ENCODE results near the gene CXCR5.
A peak's percentile ranks its signal among the peaks of the same experiment; 100 is the strongest.

CXCR5 gene

GRCh38 chr11:118911880-118912741 is 28.4 kb downstream of the CXCR5 start (continued):
- TF ChIP-seq ZNF660 (tag by site-specific recombination; IDR thresholded peaks at IDR 0.05) (no peak), BCL11A (tag by site-specific recombination; IDR thresholded peaks at IDR 0.05; ENCODE audit: low read depth) (no peak), ZNF23 (tag by site-specific recombination; IDR thresholded peaks at IDR 0.05; ENCODE audit: borderline replicate concordance) (no peak), OVOL3 (tag by site-specific recombination; IDR thresholded peaks at IDR 0.05) (no peak), TCF7L2 (IDR thresholded peaks at IDR 0.05; ENCODE audit: borderline replicate concordance, low read depth, low read length) (no peak), SP3 (tag by site-specific recombination; IDR thresholded peaks at IDR 0.05) (peak; percentile 55), ZBTB10 (tag by site-specific recombination; IDR thresholded peaks at IDR 0.05) (no peak), ZNF274 (IDR thresholded peaks at IDR 0.05; ENCODE audit: low read length) (no peak), ZNF274 (tag by site-specific recombination; IDR thresholded peaks at IDR 0.05; ENCODE audit: borderline replicate concordance) (no peak), SCRT2 (tag by site-specific recombination; IDR thresholded peaks at IDR 0.05) (no peak), ZNF423 (tag by site-specific recombination; IDR thresholded peaks at IDR 0.05) (no peak), ZNF560 (tag by site-specific recombination; IDR thresholded peaks at IDR 0.05; ENCODE audit: borderline replicate concordance) (no peak), SP2 (tag by site-specific recombination; IDR thresholded peaks at IDR 0.05) (peak; percentile 51), ZNF302 (tag by site-specific recombination; IDR thresholded peaks at IDR 0.05; ENCODE audit: low read depth) (no peak), ZNF701 (tag by site-specific recombination; IDR thresholded peaks at IDR 0.05) (no peak; the same call in 1 of the 2 replicates), ZNF658 (tag by site-specific recombination; IDR thresholded peaks at IDR 0.05) (no peak), MEIS1 (CRISPR knock-in tag; IDR thresholded peaks at IDR 0.05; ENCODE audit: borderline replicate concordance) (no peak), ZNF624 (tag by site-specific recombination; IDR thresholded peaks at IDR 0.05) (no peak), ZSCAN23 (tag by site-specific recombination; IDR thresholded peaks at IDR 0.05) (no peak), ZNF629 (tag by site-specific recombination; IDR thresholded peaks at IDR 0.05) (peak; percentile 60), ZBTB44 (tag by site-specific recombination; IDR thresholded peaks at IDR 0.05) (no peak), ZNF501 (tag by site-specific recombination; IDR thresholded peaks at IDR 0.05) (no peak), TRIM28 (IDR thresholded peaks at IDR 0.05; ENCODE audit: borderline replicate concordance, low read length) (no peak), ZNF571 (tag by site-specific recombination; IDR thresholded peaks at IDR 0.05) (no peak), ZBTB48 (tag by site-specific recombination; IDR thresholded peaks at IDR 0.05) (peak; percentile 43; the same call in 1 of the 2 replicates), ZFP41 (tag by site-specific recombination; IDR thresholded peaks at IDR 0.05; ENCODE audit: borderline replicate concordance) (no peak)
- TF ChIP-seq, protein P1, sequence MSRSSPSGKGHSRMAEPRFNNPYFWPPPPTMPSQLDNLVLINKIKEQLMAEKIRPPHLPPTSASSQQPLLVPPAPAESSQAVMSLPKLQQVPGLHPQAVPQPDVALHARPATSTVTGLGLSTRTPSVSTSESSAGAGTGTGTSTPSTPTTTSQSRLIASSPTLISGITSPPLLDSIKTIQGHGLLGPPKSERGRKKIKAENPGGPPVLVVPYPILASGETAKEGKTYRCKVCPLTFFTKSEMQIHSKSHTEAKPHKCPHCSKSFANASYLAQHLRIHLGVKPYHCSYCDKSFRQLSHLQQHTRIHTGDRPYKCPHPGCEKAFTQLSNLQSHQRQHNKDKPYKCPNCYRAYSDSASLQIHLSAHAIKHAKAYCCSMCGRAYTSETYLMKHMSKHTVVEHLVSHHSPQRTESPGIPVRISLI (tag by site-specific recombination; IDR thresholded peaks at IDR 0.05): no peak
- TF ChIP-seq, protein P2, sequence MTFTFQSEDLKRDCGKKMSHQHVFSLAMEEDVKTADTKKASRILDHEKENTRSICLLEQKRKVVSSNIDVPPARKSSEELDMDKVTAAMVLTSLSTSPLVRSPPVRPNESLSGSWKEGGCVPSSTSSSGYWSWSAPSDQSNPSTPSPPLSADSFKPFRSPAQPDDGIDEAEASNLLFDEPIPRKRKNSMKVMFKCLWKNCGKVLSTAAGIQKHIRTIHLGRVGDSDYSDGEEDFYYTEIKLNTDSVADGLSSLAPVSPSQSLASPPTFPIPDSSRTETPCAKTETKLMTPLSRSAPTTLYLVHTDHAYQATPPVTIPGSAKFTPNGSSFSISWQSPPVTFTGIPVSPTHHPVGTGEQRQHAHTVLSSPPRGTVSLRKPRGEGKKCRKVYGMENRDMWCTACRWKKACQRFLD (tag by site-specific recombination; IDR thresholded peaks at IDR 0.05): no peak
- TF ChIP-seq, protein P3, sequence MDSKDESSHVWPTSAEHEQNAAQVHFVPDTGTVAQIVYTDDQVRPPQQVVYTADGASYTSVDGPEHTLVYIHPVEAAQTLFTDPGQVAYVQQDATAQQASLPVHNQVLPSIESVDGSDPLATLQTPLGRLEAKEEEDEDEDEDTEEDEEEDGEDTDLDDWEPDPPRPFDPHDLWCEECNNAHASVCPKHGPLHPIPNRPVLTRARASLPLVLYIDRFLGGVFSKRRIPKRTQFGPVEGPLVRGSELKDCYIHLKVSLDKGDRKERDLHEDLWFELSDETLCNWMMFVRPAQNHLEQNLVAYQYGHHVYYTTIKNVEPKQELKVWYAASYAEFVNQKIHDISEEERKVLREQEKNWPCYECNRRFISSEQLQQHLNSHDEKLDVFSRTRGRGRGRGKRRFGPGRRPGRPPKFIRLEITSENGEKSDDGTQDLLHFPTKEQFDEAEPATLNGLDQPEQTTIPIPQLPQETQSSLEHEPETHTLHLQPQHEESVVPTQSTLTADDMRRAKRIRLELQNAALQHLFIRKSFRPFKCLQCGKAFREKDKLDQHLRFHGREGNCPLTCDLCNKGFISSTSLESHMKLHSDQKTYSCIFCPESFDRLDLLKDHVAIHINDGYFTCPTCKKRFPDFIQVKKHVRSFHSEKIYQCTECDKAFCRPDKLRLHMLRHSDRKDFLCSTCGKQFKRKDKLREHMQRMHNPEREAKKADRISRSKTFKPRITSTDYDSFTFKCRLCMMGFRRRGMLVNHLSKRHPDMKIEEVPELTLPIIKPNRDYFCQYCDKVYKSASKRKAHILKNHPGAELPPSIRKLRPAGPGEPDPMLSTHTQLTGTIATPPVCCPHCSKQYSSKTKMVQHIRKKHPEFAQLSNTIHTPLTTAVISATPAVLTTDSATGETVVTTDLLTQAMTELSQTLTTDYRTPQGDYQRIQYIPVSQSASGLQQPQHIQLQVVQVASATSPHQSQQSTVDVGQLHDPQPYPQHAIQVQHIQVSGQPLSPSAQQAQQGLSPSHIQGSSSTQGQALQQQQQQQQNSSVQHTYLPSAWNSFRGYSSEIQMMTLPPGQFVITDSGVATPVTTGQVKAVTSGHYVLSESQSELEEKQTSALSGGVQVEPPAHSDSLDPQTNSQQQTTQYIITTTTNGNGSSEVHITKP (tag by site-specific recombination; IDR thresholded peaks at IDR 0.05): peak; percentile 91
